IMR-90 (cell line): ENCODE data around the gene EDARADD. TPM values are rescaled to one million over a fixed set of nuclear protein-coding genes. Genes with fewer than 3 reads are reported as not detected.

ENCODE experiments used
- ATAC-seq: fragments of 200-7000 bp; cut with Tn5 transposase; 2 replicates; pipeline ENCODE4 v1.9.1; 2020; ENCODE audit warnings: low read depth, mild to moderate bottlenecking, moderate library complexity
- BruUV-seq: library from RNA; stranded (reverse); fragments of 400-500 nt; replicated peaks from 2 replicates; lab custom pipeline; 2021; lab: Mats Ljungman, UMichigan
- CTCF ChIA-PET: fragments of 300-600 bp; formaldehyde crosslinking; extraction: SDS; loops from one replicate; lab custom pipeline; 2021; ENCODE audit warnings: antibody characterized with exemption; lab: Yijun Ruan, JAX
- POLR2A ChIA-PET: fragments of 300-600 bp; sonication (Branson Sonifier 250); formaldehyde crosslinking; loops from one replicate; lab custom pipeline; 2022; ENCODE audit warnings: antibody characterized with exemption; ENCODE audit not compliant: unreplicated experiment; lab: Charles Lee
- DNase-seq: peaks from one replicate; pipeline ENCODE4 v3.0.0; 2013
- H2AFZ ChIP-seq: replicated peaks from 2 replicates; pipeline ENCODE3; 2013; ENCODE audit warnings: low read length, mild to moderate bottlenecking; ENCODE audit not compliant: poor library complexity
- H2AK5ac ChIP-seq: 2 replicates; pipeline ENCODE4 v1.6.1; 2013; ENCODE audit warnings: low read depth, low read length, inconsistent platforms
- H2AK9ac ChIP-seq: replicated peaks from 2 replicates; pipeline ENCODE3; 2013; ENCODE audit warnings: mild to moderate bottlenecking, low read depth, low read length, moderate library complexity; ENCODE audit not compliant: poor library complexity
- H2BK120ac ChIP-seq: 2 replicates; pipeline ENCODE4 v1.6.1; 2013; ENCODE audit warnings: low read depth, low read length, inconsistent platforms
- H2BK15ac ChIP-seq: 3 replicates; pipeline ENCODE4 v1.6.1; 2013; ENCODE audit warnings: low read depth, low read length, inconsistent platforms
- H2BK20ac ChIP-seq: 2 replicates; pipeline ENCODE4 v1.6.1; 2013; ENCODE audit warnings: low read depth, mild to moderate bottlenecking, inconsistent platforms, low read length, moderate library complexity
- H2BK5ac ChIP-seq: 2 replicates; pipeline ENCODE4 v1.6.1; 2013; ENCODE audit warnings: mild to moderate bottlenecking, low read depth, low read length, inconsistent platforms; ENCODE audit not compliant: poor library complexity, severe bottlenecking
- H3K14ac ChIP-seq: replicated peaks from 2 replicates; pipeline ENCODE4 v1.6.1; 2013; ENCODE audit warnings: low read depth, low read length, inconsistent platforms
- H3K18ac ChIP-seq: 2 replicates; pipeline ENCODE4 v1.6.1; 2013; ENCODE audit warnings: low read depth, low read length, control low read depth
- H3K23ac ChIP-seq: 2 replicates; pipeline ENCODE4 v1.6.1; 2013; ENCODE audit warnings: low read depth, low read length, inconsistent platforms
- H3K27ac ChIP-seq: 2 replicates; pipeline ENCODE4 v1.5.1; 2013; ENCODE audit warnings: mild to moderate bottlenecking, control low read depth, low read length; ENCODE audit not compliant: insufficient read depth
- H3K27me3 ChIP-seq: 2 replicates; pipeline ENCODE4 v1.6.1; 2013; ENCODE audit warnings: low read length; ENCODE audit not compliant: control insufficient read depth, insufficient read depth
- H3K36me3 ChIP-seq: 2 replicates; pipeline ENCODE4 v1.6.1; 2013; ENCODE audit warnings: low read length, mixed read lengths; ENCODE audit not compliant: control insufficient read depth, insufficient read depth
- H3K4ac ChIP-seq: 2 replicates; pipeline ENCODE4 v1.6.1; 2013; ENCODE audit warnings: low read depth, low read length, inconsistent platforms
- H3K4me1 ChIP-seq: 2 replicates; pipeline ENCODE4 v1.6.1; 2013; ENCODE audit warnings: low read length, mixed read lengths; ENCODE audit not compliant: control insufficient read depth, insufficient read depth
- H3K4me2 ChIP-seq: 2 replicates; pipeline ENCODE4 v1.6.1; 2013; ENCODE audit warnings: low read depth, mild to moderate bottlenecking, control low read depth, low read length, moderate library complexity
- H3K4me3 ChIP-seq: 2 replicates; pipeline ENCODE4 v1.5.1; 2013; ENCODE audit warnings: low read depth, mild to moderate bottlenecking, control low read depth, low read length, moderate library complexity; ENCODE audit not compliant: insufficient read depth
- H3K56ac ChIP-seq: 2 replicates; pipeline ENCODE4 v1.6.1; 2013; ENCODE audit warnings: low read length, inconsistent platforms; ENCODE audit not compliant: insufficient read depth; ENCODE audit errors: extremely low read depth
- H3K79me1 ChIP-seq, 2 experiments: 2 replicates each; pipeline ENCODE4 v1.6.1; 2013; ENCODE audit warnings: low read length in 2 of 2, inconsistent platforms in 1 of 2, low read depth in 1 of 2
- H3K9ac ChIP-seq: 2 replicates; pipeline ENCODE4 v1.6.1; 2013; ENCODE audit warnings: low read depth, low read length, control low read depth
- H3K9me1 ChIP-seq: 2 replicates; pipeline ENCODE4 v1.6.1; 2013; ENCODE audit warnings: low read length, inconsistent platforms; ENCODE audit not compliant: insufficient read depth
- H3K9me3 ChIP-seq: 2 replicates; pipeline ENCODE4 v1.6.1; 2013; ENCODE audit warnings: low read length; ENCODE audit not compliant: control insufficient read depth, insufficient read depth
- H4K20me1 ChIP-seq: 2 replicates; pipeline ENCODE4 v1.6.1; 2013; ENCODE audit warnings: low read length, inconsistent platforms; ENCODE audit not compliant: insufficient read depth
- H4K5ac ChIP-seq: 2 replicates; pipeline ENCODE4 v1.6.1; 2013; ENCODE audit warnings: mild to moderate bottlenecking, low read depth, low read length, control low read depth
- H4K8ac ChIP-seq, 2 experiments: 2 replicates each; pipeline ENCODE4 v1.6.1; 2013; ENCODE audit warnings: low read depth in 2 of 2, low read length in 2 of 2, control low read depth in 1 of 2, inconsistent platforms in 1 of 2
- H4K91ac ChIP-seq: 2 replicates; pipeline ENCODE4 v1.6.1; 2013; ENCODE audit warnings: low read depth, low read length, inconsistent platforms; ENCODE audit not compliant: insufficient read depth
- ELK1 ChIP-seq: fragments of 150-350 bp; IDR thresholded peaks from 2 replicates; pipeline ENCODE4 v1.6.1; 2016; ENCODE audit warnings: low read depth, mild to moderate bottlenecking, low read length, moderate library complexity, borderline replicate concordance
- dilution Hi-C: fragments of 300-500 bp; cut with HindIII; formaldehyde crosslinking; loops from one replicate; pipeline ENCODE4 v1.14.3; 2018; ENCODE audit warnings: low sequenced_read_pairs; ENCODE audit not compliant: unreplicated experiment
- in situ Hi-C: fragments of 300-500 bp; cut with MboI; formaldehyde crosslinking; loops from 3 replicates; pipeline ENCODE4 v1.14.3; 2019; ENCODE audit warnings: low sequenced_read_pairs, inconsistent platforms, mixed read lengths
- intact Hi-C: fragments of 100-400 bp; cut with micrococcal nuclease; formaldehyde crosslinking; loops from 2 replicates; pipeline ENCODE4 v1.10.0; 2022
- polyA plus RNA-seq, 3 experiments: library from polyadenylated mRNA; depleted of rRNA; stranded (reverse); fragments of >200 nt; gene quantifications; 2 replicates each; pipeline ENCODE4 v1.2.3, GENCODE V29; 2012; ENCODE audit warnings: low replicate concordance in 1 of 3
- total RNA-seq: library from RNA; depleted of rRNA; stranded (reverse); fragments of >200 nt; gene quantifications from 2 replicates; pipeline ENCODE4 v1.2.3, GENCODE V29; 2012

EDARADD gene
- total and polyA plus RNA-seq, 2 of the 4 experiments (the other 2 are of a cell fraction): not detected

GRCh38 chr1:236381565-236382158 is 12.4 kb upstream of the EDARADD start:
- ChIA-PET POLR2A (no interaction called here), CTCF (interaction anchor here (0.6 kb wide), 3 partner anchors 225 to 1322 kb away, joined by 3 read pairs; no protein-coding TSS in a partner anchor)
- in situ Hi-C loops (no loop called here), intact Hi-C loops (no loop called here), dilution Hi-C loops (no loop called here)
- H2AFZ ChIP-seq: no peak overlapping the region
- BruUV-seq: no TSS peak
- no peak overlapping the region for H3K23ac ChIP-seq
- H3K27ac ChIP-seq: no peak overlapping the region
- no peak overlapping the region for H2BK20ac ChIP-seq
- no peak overlapping the region for H3K4me3 ChIP-seq
- DNase-seq (no peak), ATAC-seq (no peak)
- no peaks in the 10 kb centered on the region for H3K27me3 ChIP-seq
- no peak overlapping the region for H4K5ac ChIP-seq
- no peak for TF ChIP-seq ELK1
- H2BK120ac ChIP-seq: no peak overlapping the region
- no peak overlapping the region for H2BK15ac ChIP-seq
- H3K9me1 ChIP-seq: no peaks in the 10 kb centered on the region
- H4K91ac ChIP-seq: no peak overlapping the region
- no peaks in the 10 kb centered on the region for H3K9me3 ChIP-seq
- no peak overlapping the region for H3K9ac ChIP-seq
- no peak overlapping the region for H4K8ac ChIP-seq
- H3K14ac ChIP-seq: no peak overlapping the region
- H3K56ac ChIP-seq: no peak overlapping the region
- H4K20me1 ChIP-seq: no peaks in the 10 kb centered on the region
- H3K4me1 ChIP-seq: no peaks in the 10 kb centered on the region
- no peak overlapping the region for H2BK5ac ChIP-seq
- H3K36me3 ChIP-seq: no peaks in the 10 kb centered on the region
- H3K4ac ChIP-seq: no peak overlapping the region
- no peak overlapping the region for H2AK9ac ChIP-seq
- no peak overlapping the region for H2AK5ac ChIP-seq
- no peaks in the 10 kb centered on the region for H3K79me1 ChIP-seq
- H3K18ac ChIP-seq: no peak overlapping the region
- H3K4me2 ChIP-seq: no peak overlapping the region
